Measurements from ENCODE around the gene KRT35.
"Not testable (repeated sequence)": the region's sequence is repeated elsewhere in the genome, so short reads cannot be mapped to it uniquely, and the experiment has no call there.

The KRT35 gene

GRCh38 chr17:41452281-41452680, 28.7 kb downstream of the KRT35 start:
- no peak for DNase-seq

- DNase-seq: no peak
These were observed 29.7 kb downstream of the KRT35 start for GRCh38 chr17:41451154-41451728.

DNA sequence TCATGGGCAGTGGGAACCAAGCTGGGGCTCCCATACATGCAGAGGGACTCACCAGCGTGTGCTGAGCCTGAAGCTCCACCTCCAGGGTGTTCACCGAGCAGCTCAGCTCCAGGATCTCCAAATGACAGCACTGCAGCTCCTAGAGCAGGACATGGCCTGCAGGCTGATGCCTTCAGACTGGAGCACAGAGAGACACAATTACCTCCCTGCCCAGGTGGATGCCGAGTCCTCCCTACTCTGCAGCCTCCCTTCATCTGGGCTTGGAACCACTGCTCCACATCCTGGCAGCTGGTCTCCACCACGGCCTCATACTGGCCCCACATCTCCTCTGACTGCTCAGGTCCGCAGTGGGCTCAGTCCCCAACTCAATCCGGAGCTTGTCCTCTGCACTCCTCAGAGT, 31.9 kb downstream of the KRT35 start:
- DNase-seq: no peak

GRCh38 chr17:41448506-41448905, 32.4 kb downstream of the KRT35 start:
- DNase-seq: no peak

DNA sequence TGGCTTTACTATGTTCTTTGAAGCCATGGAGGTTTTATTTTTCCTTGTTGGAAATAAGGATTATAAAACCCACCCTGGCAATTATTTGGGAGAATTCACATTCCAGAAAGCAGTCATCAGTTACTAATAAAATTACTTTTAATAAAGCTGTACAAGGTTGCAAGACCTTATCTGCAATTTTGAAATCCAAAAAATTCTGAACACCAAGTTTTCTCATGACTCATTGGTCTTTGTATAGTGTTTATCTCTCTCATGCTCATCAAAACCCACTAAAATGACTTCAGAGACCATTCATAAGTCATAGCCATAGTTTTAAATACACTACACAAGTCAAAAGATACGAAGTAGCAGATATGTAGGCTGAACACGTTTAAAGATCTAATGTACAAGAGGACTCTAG, 34.1 kb downstream of the KRT35 start:
- DNase-seq: no peak

- no peak for DNase-seq
These were observed 36.3 kb downstream of the KRT35 start for GRCh38 chr17:41444640-41445039.

DNA sequence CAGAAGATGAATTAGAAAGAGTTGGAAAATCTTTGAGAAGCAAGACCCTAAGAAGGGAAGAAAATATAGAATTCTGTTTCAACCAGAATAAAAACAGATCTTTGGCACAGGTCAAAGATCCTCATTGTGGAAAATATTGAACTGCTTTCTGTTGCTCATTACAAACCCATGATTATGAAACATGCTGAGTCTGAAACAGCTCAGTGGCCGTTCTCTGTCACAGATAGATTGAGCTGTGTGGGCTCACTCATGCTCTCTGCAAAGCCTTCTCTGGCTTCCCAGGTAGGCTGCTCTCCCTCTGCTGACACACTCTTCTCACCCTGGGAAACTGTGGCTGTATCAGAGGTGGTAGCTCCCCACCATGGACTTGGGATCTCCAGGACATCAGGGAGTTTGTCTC, 36.8 kb downstream of the KRT35 start:
- DNase-seq: no peak

GRCh38 chr17:41442739-41443138, 38.2 kb downstream of the KRT35 start:
- no peak for DNase-seq

GRCh38 chr17:41440531-41441033, 40.4 kb downstream of the KRT35 start, which contains the start of gene KRT38:
TSS of gene KRT38 (minus strand) at chr17:41440983. CDS start at chr17:41440921, 62 bp downstream.
- no peak for DNase-seq

DNA sequence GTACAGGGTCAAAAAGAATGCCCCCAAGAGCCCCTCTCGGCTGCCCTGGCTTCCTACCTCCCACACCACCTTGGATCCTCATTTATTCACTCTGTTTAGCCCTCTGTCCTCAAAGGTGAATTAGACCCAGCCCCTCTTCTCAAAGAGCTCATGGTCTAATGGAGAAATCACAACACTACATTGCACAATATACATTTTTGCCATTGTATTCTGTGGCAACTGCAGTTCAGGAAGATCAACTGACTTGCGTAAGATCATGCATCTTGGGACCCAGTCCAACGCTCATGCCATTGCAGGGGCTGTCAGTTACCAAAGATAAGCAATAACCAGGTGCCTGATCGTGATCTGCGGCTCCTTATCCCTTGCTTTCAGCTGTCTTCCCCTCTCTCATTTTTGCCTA, 41.6 kb downstream of the KRT35 start:
- DNase-seq: no peak

GRCh38 chr17:41437769-41438168, 43.2 kb downstream of the KRT35 start:
- DNase-seq: no peak

DNA sequence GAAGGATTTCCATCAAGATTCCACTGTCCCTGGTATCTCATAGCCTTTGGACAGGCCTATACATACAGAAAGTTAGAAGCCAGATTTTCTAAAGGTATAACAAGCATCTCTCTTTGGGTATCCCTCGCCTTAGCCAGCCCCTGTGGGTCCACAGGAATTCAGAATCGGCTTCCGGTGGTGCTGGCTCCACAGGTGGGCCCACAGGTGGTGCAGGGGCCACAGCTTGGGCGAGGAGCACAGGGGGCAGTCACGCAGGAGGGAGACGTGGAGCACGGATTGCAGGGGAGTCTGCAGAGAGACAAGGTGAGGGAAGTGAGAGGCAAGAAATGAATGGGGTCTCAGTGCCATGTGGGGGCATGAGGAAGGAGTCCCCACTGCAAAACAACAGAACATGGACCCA, 43.7 kb downstream of the KRT35 start:
- DNase-seq: no peak

- DNase-seq: no peak
These were observed 46.5 kb downstream of the KRT35 start for GRCh38 chr17:41434415-41434814.

DNA sequence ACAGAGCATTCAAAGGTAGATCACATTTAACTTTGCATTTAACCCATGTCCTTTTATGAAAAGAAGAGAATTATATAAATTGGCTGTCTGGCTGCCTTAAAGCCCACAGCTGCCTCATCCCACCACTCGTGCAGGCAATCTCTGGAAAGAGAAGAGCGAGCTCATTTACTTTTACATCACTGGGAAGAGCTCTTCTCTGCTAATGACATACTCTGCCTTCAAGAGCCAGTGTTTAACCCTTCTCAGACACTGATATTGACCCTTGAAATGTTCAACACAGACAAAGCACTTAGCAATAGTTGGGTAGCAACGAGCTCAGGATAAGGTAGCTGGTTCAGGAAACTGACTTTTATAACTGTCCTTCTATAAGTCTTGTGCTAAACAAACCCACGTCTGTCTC, 46.9 kb downstream of the KRT35 start:
- no peak for DNase-seq

DNA sequence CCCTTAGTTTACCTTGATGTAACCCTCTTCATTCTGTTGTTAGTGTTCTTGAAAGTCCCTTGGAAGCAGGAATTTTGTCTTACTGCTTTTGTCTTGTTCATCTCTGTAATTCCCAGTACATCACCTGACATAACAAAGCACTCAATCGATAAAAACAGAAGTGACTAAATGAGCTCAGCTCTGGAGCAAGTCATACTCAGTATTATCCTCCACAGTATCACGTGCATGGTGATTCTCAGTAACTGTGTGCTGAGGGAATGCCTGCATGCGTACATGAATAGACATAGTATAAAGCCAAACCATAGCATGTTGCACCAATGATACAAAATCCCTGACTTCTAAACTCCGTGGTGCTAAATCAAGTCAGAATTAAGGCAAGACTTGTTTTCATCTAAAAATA, 47.4 kb downstream of the KRT35 start:
- DNase-seq: no peak

GRCh38 chr17:41430376-41430775, 50.6 kb downstream of the KRT35 start:
- not testable (repeated sequence) for DNase-seq

GRCh38 chr17:41429667-41430066, 51.3 kb downstream of the KRT35 start:
- no peak for DNase-seq

GRCh38 chr17:41428591-41429291, 52.2 kb downstream of the KRT35 start:
- no peak for DNase-seq

Measured in NCI-H1048 (cell line).